Breast epithelium (tissue), 3 donors: ENCODE measurements around the gene FUT9.

Source experiments
- CTCF ChIP-seq, 3 donors: fragments of 450-650 bp; IDR thresholded peaks; one replicate each; pipeline ENCODE4 v1.5.1; 2016 to 2017; ENCODE audit warnings: antibody characterized with exemption in 3 of 3, mild to moderate bottlenecking in 3 of 3, moderate library complexity in 3 of 3
- POLR2A ChIP-seq: fragments of 450-650 bp; IDR thresholded peaks from one replicate; pipeline ENCODE4 v1.6.1; 2016; ENCODE audit warnings: antibody characterized with exemption, mild to moderate bottlenecking, moderate library complexity

DNA sequence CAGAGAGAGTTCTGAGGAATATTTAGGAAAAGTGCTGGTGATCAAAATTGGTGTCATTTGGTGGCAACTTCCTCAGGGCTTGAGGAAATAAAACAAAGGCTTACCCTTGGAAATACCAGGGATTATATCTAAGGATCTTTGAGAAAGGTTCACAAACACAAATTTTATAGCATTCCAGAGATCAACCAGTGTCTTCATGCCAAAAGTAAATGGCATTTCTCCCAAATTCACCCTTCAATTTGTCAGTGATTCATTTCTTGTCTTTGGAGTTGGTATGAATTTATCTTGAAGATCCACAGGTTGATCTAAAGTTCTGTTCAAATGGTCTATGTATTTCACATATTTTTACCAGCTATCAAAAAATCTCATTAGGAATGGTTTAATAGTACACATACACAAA, 181.5 kb downstream of the FUT9 start:
- TF ChIP-seq POLR2A: no peak
- TF ChIP-seq CTCF (IDR thresholded peaks at IDR 0.05): no peak
